GM19099 (cell line): Measurements from ENCODE around the gene PRKRIP1.

Experiments
- POLR2A ChIP-seq: IDR thresholded peaks from 3 replicates; pipeline ENCODE4 v1.6.1; 2011; ENCODE audit warnings: low read depth; ENCODE audit not compliant: insufficient read length; ENCODE audit errors: extremely low read depth

The PRKRIP1 gene

GRCh38 chr7:102468478-102469350 lies 72.6 kb downstream of the PRKRIP1 start:
- no peak for TF ChIP-seq POLR2A

GRCh38 chr7:102469351-102469971 lies 73.3 kb downstream of the PRKRIP1 start:
- TF ChIP-seq POLR2A = no peak

- no peak for TF ChIP-seq POLR2A
Measured at GRCh38 chr7:102469972-102470825, 74.0 kb downstream of the PRKRIP1 start.

- no peak for TF ChIP-seq POLR2A
Measured at GRCh38 chr7:102471791-102472125, 75.6 kb downstream of the PRKRIP1 start.

- no peak for TF ChIP-seq POLR2A
Measured at GRCh38 chr7:102472126-102473041, 76.2 kb downstream of the PRKRIP1 start.

GRCh38 chr7:102473271-102473991 lies 77.3 kb downstream of the PRKRIP1 start:
- no peak for TF ChIP-seq POLR2A
